Effector memory CD8-positive, alpha-beta T cell (primary cell): Measurements from ENCODE around the gene TRIP13.
A peak's percentile ranks its signal among the peaks of the same experiment; 100 is the strongest.

ENCODE experiments used
- ATAC-seq: fragments of 150-1000 bp; cut with Tn5 transposase; replicated peaks from 2 replicates; pipeline ENCODE4 v1.10.0; 2021; ENCODE audit warnings: mild to moderate bottlenecking, moderate library complexity
- DNase-seq, 3 experiments: peaks; one replicate each; pipeline ENCODE4 v3.0.0; 2021
- H3K27ac Mint-ChIP-seq, 2 donors: one replicate each; pipeline ENCODE4 v1.8.0; 2022; ENCODE audit warnings: mild to moderate bottlenecking in 2 of 2, mixed read lengths in 2 of 2, moderate library complexity in 2 of 2
- H3K27me3 Mint-ChIP-seq, 2 donors: one replicate each; pipeline ENCODE4 v1.8.0; 2022; ENCODE audit warnings: mixed read lengths in 2 of 2
- H3K36me3 Mint-ChIP-seq: one replicate; pipeline ENCODE4 v1.8.0; 2022; ENCODE audit warnings: mild to moderate bottlenecking, moderate library complexity, mixed read lengths; ENCODE audit not compliant: insufficient read depth
- H3K4me1 Mint-ChIP-seq, 2 donors: one replicate each; pipeline ENCODE4 v1.8.0; 2022; ENCODE audit warnings: low read depth in 2 of 2, mixed read lengths in 2 of 2
- H3K4me3 Mint-ChIP-seq, 2 donors: one replicate each; pipeline ENCODE4 v1.8.0; 2022; ENCODE audit warnings: mild to moderate bottlenecking in 2 of 2, mixed read lengths in 2 of 2, moderate library complexity in 2 of 2
- H3K9me3 Mint-ChIP-seq, 2 donors: one replicate each; pipeline ENCODE4 v1.8.0; 2022; ENCODE audit warnings: mixed read lengths in 2 of 2

TRIP13 gene

DNA sequence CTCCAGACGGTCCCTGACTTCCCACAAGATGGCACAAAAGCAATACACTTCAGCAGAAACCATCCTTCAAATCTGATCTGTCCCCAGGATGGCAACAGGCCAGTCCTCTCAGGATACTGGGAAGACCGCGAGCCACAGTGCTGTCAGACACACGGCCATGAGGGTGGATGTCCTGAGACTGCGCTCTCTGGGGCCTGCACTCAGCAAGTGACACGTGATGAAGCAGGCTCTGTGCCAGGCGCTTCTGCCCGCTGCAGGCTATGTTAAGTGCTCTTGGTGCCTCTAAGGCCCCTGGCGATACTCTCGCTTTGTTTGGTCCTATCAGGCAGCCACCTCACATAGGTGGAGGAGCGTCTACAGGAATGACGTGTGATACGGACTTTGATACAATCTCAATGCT is 7.2 kb upstream of the TRIP13 start:
- Mint-ChIP-seq H3K27ac (peak overlapping the region in 1 of 2 donors; percentile 20), H3K36me3 (peaks cover 94% of the 10 kb centered on the region), H3K4me1 (peaks cover 28 to 38% of the 10 kb centered on the region in 2 donors), H3K27me3 (no peaks in the 10 kb centered on the region), H3K9me3 (peaks cover 11 to 15% of the 10 kb centered on the region in 2 donors), H3K4me3 (no peak overlapping the region)
- DNase-seq (no peak), ATAC-seq (no peak)

DNA sequence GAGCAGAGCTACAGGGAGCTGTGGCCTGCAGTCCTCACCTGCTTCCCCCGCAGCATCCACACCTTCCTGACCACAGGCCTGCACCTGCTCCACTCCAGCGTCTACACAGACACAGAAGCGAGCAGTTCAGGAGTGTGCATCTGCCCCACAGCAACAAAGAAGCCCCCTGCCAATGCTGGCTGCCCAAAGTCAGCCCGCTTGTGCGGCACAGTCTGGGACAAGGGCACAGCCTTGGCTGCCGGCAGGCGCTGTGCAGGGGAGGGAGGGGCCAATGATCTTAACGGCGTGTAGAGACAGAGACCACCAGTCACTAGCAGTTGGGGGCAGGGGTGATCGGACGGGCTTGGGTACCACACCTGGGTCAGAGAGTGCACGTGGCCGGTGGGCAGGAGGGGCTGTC is 6.6 kb upstream of the TRIP13 start:
- ATAC-seq = no peak
- Mint-ChIP-seq H3K4me3 (no peak overlapping the region), H3K4me1 (peaks cover 31 to 37% of the 10 kb centered on the region in 2 donors), H3K27me3 (no peaks in the 10 kb centered on the region), H3K36me3 (peaks cover 94% of the 10 kb centered on the region), H3K27ac (peak overlapping the region in 1 of 2 donors; percentile 20), H3K9me3 (peaks cover 11 to 15% of the 10 kb centered on the region in 2 donors)
- DNase-seq = no peak

- Mint-ChIP-seq H3K36me3 (peaks cover 93% of the 10 kb centered on the region), H3K27me3 (no peaks in the 10 kb centered on the region), H3K4me3 (no peak overlapping the region), H3K4me1 (peaks cover 32 to 36% of the 10 kb centered on the region in 2 donors), H3K27ac (peak overlapping the region in 1 of 2 donors; percentile 55), H3K9me3 (peaks cover 11 to 14% of the 10 kb centered on the region in 2 donors)
- ATAC-seq (no peak), DNase-seq (no peak)
These were observed 5.9 kb upstream of the TRIP13 start for GRCh38 chr5:886716-887325.

- H3K36me3 Mint-ChIP-seq = peaks cover 83% of the 10 kb centered on the region
- no peak for DNase-seq
These were observed 4.6 kb upstream of the TRIP13 start for GRCh38 chr5:887947-888637.

GRCh38 chr5:888638-889035 is 4.0 kb upstream of the TRIP13 start:
- Mint-ChIP-seq H3K27ac (peak overlapping the region in 1 of 2 donors; percentile 88), H3K4me3 (peak overlapping the region in 1 of 2 donors; percentile 48)
- peak; percentile 14 for ATAC-seq

More at GRCh38 chr5:887947-888637, 4.6 kb upstream of the TRIP13 start:
- Mint-ChIP-seq H3K9me3 (peaks cover 0 to 2% of the 10 kb centered on the region in 2 donors), H3K27ac (peak overlapping the region in 1 of 2 donors; percentile 88), H3K4me1 (peaks cover 19 to 25% of the 10 kb centered on the region in 2 donors), H3K27me3 (no peaks in the 10 kb centered on the region), H3K4me3 (peak overlapping the region in 1 of 2 donors; percentile 48)
- ATAC-seq = no peak

DNA sequence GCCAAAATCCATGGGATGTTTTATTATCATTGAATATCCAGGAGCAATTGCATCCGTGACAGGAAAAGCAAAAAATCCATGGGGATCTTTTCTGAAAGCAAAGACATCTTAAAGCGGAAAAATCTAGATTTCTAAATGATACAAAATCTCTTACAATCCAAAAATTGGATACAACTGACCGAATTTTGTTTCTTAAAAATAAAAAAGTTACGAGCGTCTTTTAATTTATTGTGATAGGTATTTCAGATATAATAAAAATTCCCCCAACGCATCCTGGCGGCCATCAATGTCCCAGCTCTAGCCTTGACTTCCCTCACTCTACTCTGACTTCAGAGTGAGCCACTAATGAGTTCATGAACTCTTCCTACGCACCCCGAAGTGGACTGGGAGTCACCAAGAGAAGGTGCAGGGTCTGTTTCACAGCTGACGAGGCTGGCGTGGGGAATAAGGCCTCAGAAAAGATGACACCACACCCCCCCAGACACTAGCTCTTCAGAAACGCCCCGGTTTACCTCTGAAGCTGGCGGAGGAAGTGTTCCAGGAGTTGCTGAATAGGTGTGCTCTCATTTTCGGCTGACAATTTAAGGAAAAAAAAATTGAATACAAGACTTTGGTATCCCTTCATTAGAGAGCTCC is 3.5 kb upstream of the TRIP13 start:
- DNase-seq (no peak), ATAC-seq (no peak)
- H3K9me3 Mint-ChIP-seq = no peaks in the 10 kb centered on the region
- H3K4me3 Mint-ChIP-seq = no peak overlapping the region
- peaks cover 19% of the 10 kb centered on the region in 2 donors for H3K4me1 Mint-ChIP-seq
- no peaks in the 10 kb centered on the region for H3K27me3 Mint-ChIP-seq
- H3K27ac Mint-ChIP-seq = no peak overlapping the region
- peaks cover 72% of the 10 kb centered on the region for H3K36me3 Mint-ChIP-seq

More at GRCh38 chr5:888638-889035, 4.0 kb upstream of the TRIP13 start:
- DNase-seq = no peak
- peaks cover 78% of the 10 kb centered on the region for H3K36me3 Mint-ChIP-seq
- H3K4me1 Mint-ChIP-seq = peaks cover 19 to 21% of the 10 kb centered on the region in 2 donors
- no peaks in the 10 kb centered on the region for H3K27me3 Mint-ChIP-seq
- H3K9me3 Mint-ChIP-seq = no peaks in the 10 kb centered on the region

- ATAC-seq = no peak
- Mint-ChIP-seq H3K36me3 (peaks cover 52% of the 10 kb centered on the region), H3K4me3 (peak overlapping the region; percentile 89), H3K27me3 (no peaks in the 10 kb centered on the region), H3K27ac (peak overlapping the region; percentile 90 to 93), H3K9me3 (no peaks in the 10 kb centered on the region), H3K4me1 (peaks cover 15 to 17% of the 10 kb centered on the region in 2 donors)
- no peak for DNase-seq
These were observed 1.4 kb upstream of the TRIP13 start for GRCh38 chr5:891117-891836.

DNA sequence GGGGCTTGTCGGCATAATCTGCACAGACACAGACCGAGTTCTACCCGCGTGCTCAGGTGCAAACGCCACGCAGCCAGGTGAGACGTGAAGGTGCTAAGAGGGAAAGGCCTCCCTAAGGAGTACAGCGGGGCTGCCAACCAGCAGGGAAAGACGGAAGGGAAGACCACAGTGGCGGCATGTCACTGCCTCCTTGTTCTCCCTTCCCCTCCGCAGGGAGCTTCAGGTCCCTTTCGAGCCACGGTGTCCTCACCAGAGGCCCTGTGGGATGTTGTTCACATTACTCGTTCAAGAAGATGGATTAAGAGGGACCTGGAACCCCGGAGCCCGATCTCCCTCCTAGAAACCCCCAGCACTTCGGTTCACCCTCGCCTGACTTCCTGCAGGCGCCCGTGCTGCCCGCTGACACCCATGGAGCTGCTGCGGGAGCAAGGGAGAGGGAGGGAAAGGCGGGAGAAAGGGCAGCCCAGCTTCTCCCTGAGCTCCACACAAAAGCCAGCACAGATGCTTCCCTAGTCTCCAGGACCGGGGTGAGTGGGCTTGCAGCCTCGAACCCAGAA is 769 bp upstream of the TRIP13 start:
- no peaks in the 10 kb centered on the region for H3K27me3 Mint-ChIP-seq

GRCh38 chr5:893137-893506 is 438 bp downstream of the TRIP13 start:
- Mint-ChIP-seq H3K9me3 (no peaks in the 10 kb centered on the region), H3K27me3 (no peaks in the 10 kb centered on the region), H3K4me3 (peak overlapping the region; percentile 51), H3K4me1 (peaks cover 11 to 14% of the 10 kb centered on the region in 2 donors), H3K27ac (no peak overlapping the region), H3K36me3 (peaks cover 34% of the 10 kb centered on the region)
- DNase-seq = no peak
- no peak for ATAC-seq

More for the DNA sequence above, 769 bp upstream of the TRIP13 start:
- Mint-ChIP-seq H3K27ac (peak overlapping the region; percentile 90 to 93), H3K4me1 (peaks cover 13 to 15% of the 10 kb centered on the region in 2 donors), H3K4me3 (peak overlapping the region; percentile 89), H3K9me3 (no peaks in the 10 kb centered on the region), H3K36me3 (peaks cover 46% of the 10 kb centered on the region)
- ATAC-seq = no peak
- peak in 1 of 3 experiments; percentile 7 for DNase-seq

DNA sequence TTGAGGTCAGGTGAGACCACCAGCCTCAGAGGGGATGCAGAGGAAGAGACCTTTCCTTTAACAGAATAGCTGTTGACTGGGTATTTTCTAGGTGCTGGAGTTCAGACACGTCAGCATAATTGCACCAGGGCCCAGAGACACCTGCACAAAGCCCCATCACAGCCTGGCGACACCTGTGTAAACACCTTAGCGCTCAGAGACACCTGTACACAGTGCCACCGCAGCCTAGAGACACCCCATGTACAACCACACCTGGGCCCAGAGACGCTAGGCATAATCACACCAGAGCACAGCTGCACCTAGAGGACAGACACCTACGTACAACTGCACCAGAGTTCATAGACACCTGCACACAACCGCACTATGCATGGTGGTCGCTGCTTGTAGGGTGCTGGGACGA is 1.0 kb downstream of the TRIP13 start:
- peaks cover 8 to 10% of the 10 kb centered on the region in 2 donors for H3K4me1 Mint-ChIP-seq
- no peak for DNase-seq
- peaks cover 31% of the 10 kb centered on the region for H3K36me3 Mint-ChIP-seq
- H3K27me3 Mint-ChIP-seq = no peaks in the 10 kb centered on the region
- peak overlapping the region; percentile 51 for H3K4me3 Mint-ChIP-seq
- no peaks in the 10 kb centered on the region for H3K9me3 Mint-ChIP-seq
- no peak for ATAC-seq
- H3K27ac Mint-ChIP-seq = no peak overlapping the region

GRCh38 chr5:900781-901180 is 8.1 kb downstream of the TRIP13 start:
- H3K4me3 Mint-ChIP-seq = no peak overlapping the region
- H3K27me3 Mint-ChIP-seq = no peaks in the 10 kb centered on the region
- H3K4me1 Mint-ChIP-seq = no peaks in the 10 kb centered on the region
- DNase-seq (no peak), ATAC-seq (no peak)
- no peaks in the 10 kb centered on the region for H3K9me3 Mint-ChIP-seq
- H3K27ac Mint-ChIP-seq = no peak overlapping the region
- no peaks in the 10 kb centered on the region for H3K36me3 Mint-ChIP-seq

- no peak for DNase-seq
- Mint-ChIP-seq H3K4me3 (no peak overlapping the region), H3K4me1 (no peaks in the 10 kb centered on the region), H3K36me3 (no peaks in the 10 kb centered on the region), H3K9me3 (no peaks in the 10 kb centered on the region), H3K27ac (no peak overlapping the region), H3K27me3 (no peaks in the 10 kb centered on the region)
- no peak for ATAC-seq
These were observed 9.6 kb downstream of the TRIP13 start for GRCh38 chr5:902129-902916.
